ENCODE measurements around the gene TUFT1.

GRCh38 chr1:151508833-151509232 is 31.3 kb upstream of the TUFT1 start:
- TF ChIP-seq, protein P1, sequence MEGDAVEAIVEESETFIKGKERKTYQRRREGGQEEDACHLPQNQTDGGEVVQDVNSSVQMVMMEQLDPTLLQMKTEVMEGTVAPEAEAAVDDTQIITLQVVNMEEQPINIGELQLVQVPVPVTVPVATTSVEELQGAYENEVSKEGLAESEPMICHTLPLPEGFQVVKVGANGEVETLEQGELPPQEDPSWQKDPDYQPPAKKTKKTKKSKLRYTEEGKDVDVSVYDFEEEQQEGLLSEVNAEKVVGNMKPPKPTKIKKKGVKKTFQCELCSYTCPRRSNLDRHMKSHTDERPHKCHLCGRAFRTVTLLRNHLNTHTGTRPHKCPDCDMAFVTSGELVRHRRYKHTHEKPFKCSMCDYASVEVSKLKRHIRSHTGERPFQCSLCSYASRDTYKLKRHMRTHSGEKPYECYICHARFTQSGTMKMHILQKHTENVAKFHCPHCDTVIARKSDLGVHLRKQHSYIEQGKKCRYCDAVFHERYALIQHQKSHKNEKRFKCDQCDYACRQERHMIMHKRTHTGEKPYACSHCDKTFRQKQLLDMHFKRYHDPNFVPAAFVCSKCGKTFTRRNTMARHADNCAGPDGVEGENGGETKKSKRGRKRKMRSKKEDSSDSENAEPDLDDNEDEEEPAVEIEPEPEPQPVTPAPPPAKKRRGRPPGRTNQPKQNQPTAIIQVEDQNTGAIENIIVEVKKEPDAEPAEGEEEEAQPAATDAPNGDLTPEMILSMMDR (IDR thresholded peaks at IDR 0.05) = no peak
- TF ChIP-seq POLR2AphosphoS5 (IDR thresholded peaks at IDR 0.05) (no peak), POLR2A (IDR thresholded peaks at IDR 0.05) (no peak)
